ENCODE measurements around the gene VAV2. TPM values are rescaled to one million over a fixed set of nuclear protein-coding genes. Genes with fewer than 3 reads are reported as not detected.

Gene VAV2
- total and polyA plus RNA-seq, 7 donors: 3.8 to 23.3 (median 7.2) TPM

- intact Hi-C loops (cut with DNase I): loop anchor here (2.0 kb wide), 1 partner anchor 211 kb away; no protein-coding TSS in a partner anchor
- DNase-seq: no peak
- WGBS, 2 donors: 66 to 74% methylated on average over 13 of the region's 13 CpGs
- H3K9me3 ChIP-seq: no peaks in the 10 kb centered on the region
- H3K27me3 ChIP-seq: no peaks in the 10 kb centered on the region
- H3K4me1 ChIP-seq: peaks cover 0 to 9% (median 0%) of the 10 kb centered on the region in 4 donors
- peaks cover 0 to 14% (median 0%) of the 10 kb centered on the region in 4 donors for H3K36me3 ChIP-seq
- TF ChIP-seq CTCF (IDR thresholded peaks at IDR 0.05): no peak
- TF ChIP-seq POLR2AphosphoS5 (IDR thresholded peaks at IDR 0.05): no peak
- TF ChIP-seq POLR2A (IDR thresholded peaks at IDR 0.05): no peak
- TF ChIP-seq EP300 (IDR thresholded peaks at IDR 0.05): no peak
- H3K4me3 ChIP-seq: no peak overlapping the region
- no peak overlapping the region for H3K27ac ChIP-seq
Measured at GRCh38 chr9:133783331-133783731, 208.8 kb downstream of the VAV2 start.

GRCh38 chr9:133782157-133783130 is 209.7 kb downstream of the VAV2 start:
- no peaks in the 10 kb centered on the region for H3K27me3 ChIP-seq
- H3K36me3 ChIP-seq: peaks cover 0 to 21% (median 0%) of the 10 kb centered on the region in 4 donors
- no peaks in the 10 kb centered on the region for H3K9me3 ChIP-seq
- DNase-seq: peak; percentile 78
- no peak overlapping the region for H3K4me3 ChIP-seq
- H3K27ac ChIP-seq: no peak overlapping the region
- peaks cover 0 to 5% (median 0%) of the 10 kb centered on the region in 4 donors for H3K4me1 ChIP-seq
- WGBS, 2 donors: 46 to 51% methylated on average over 16 of the region's 16 CpGs
- intact Hi-C loops (cut with DNase I): loop anchor here (2.0 kb wide), 1 partner anchor 212 kb away; no protein-coding TSS in a partner anchor
- no peak for TF ChIP-seq EP300 (IDR thresholded peaks at IDR 0.05)
- no peak for TF ChIP-seq POLR2A (IDR thresholded peaks at IDR 0.05)
- peak; percentile 24 to 71 (median 56) for TF ChIP-seq CTCF (IDR thresholded peaks at IDR 0.05)

GRCh38 chr9:133781828-133782135 is 210.3 kb downstream of the VAV2 start:
- peaks cover 0 to 21% (median 0%) of the 10 kb centered on the region in 4 donors for H3K36me3 ChIP-seq

More at GRCh38 chr9:133781828-133782135, 210.3 kb downstream of the VAV2 start:
- Histone ChIP-seq H3K4me3 (no peak overlapping the region), H3K27me3 (no peaks in the 10 kb centered on the region), H3K4me1 (no peaks in the 10 kb centered on the region), H3K27ac (no peak overlapping the region), H3K9me3 (no peaks in the 10 kb centered on the region)
- TF ChIP-seq POLR2AphosphoS5 (IDR thresholded peaks at IDR 0.05) (no peak), POLR2A (IDR thresholded peaks at IDR 0.05) (no peak), EP300 (IDR thresholded peaks at IDR 0.05) (no peak), CTCF (IDR thresholded peaks at IDR 0.05) (no peak)
- 88 to 95% methylated on average over 10 of the region's 10 CpGs for WGBS, 2 donors
- intact Hi-C loops (cut with DNase I): loop anchor here (2.0 kb wide), 1 partner anchor 213 kb away; no protein-coding TSS in a partner anchor
- no peak for DNase-seq

Data from sigmoid colon (tissue), 7 donors.